OCI-LY1 (cell line): Measurements from ENCODE around the gene HACD2.

Source experiments
- H2AFZ ChIP-seq: fragments of 200-600 bp; sonication (generic), shearing (Covaris generic); 2 replicates; pipeline ENCODE4 v1.6.0; 2014; ENCODE audit warnings: antibody characterized with exemption, mild to moderate bottlenecking, low read length
- H3F3A ChIP-seq: fragments of 200-600 bp; sonication (generic), shearing (Covaris generic); 2 replicates; pipeline ENCODE4 v1.6.0; 2014; ENCODE audit warnings: mild to moderate bottlenecking, antibody characterized with exemption, low read length, moderate library complexity; ENCODE audit not compliant: insufficient read depth
- H3K27ac ChIP-seq: fragments of 200-600 bp; sonication (generic); 2 replicates; pipeline ENCODE4 v1.5.1; 2014; ENCODE audit warnings: low read length, mixed run types, mild to moderate bottlenecking, low read depth; ENCODE audit not compliant: poor library complexity, severe bottlenecking
- H3K27me3 ChIP-seq: fragments of 200-600 bp; sonication (generic); 2 replicates; pipeline ENCODE4 v1.6.0; 2014; ENCODE audit warnings: antibody characterized with exemption, mild to moderate bottlenecking, low read length, moderate library complexity; ENCODE audit not compliant: insufficient read depth
- H3K36me3 ChIP-seq: fragments of 200-600 bp; sonication (generic); 2 replicates; pipeline ENCODE4 v1.6.1; 2014; ENCODE audit warnings: mild to moderate bottlenecking, antibody characterized with exemption, low read length, moderate library complexity, mixed read lengths; ENCODE audit not compliant: insufficient read depth
- H3K4me1 ChIP-seq: fragments of 200-600 bp; sonication (generic); 2 replicates; pipeline ENCODE4 v1.5.1; 2014; ENCODE audit warnings: mild to moderate bottlenecking, low read length, moderate library complexity; ENCODE audit not compliant: insufficient read depth, severe bottlenecking
- H3K4me2 ChIP-seq: fragments of 200-600 bp; sonication (generic), shearing (Covaris generic); 2 replicates; pipeline ENCODE4 v1.6.1; 2014; ENCODE audit warnings: low read length
- H3K4me3 ChIP-seq: fragments of 200-600 bp; sonication (generic); 2 replicates; pipeline ENCODE4 v1.5.1; 2014; ENCODE audit warnings: low read length, low read depth, mild to moderate bottlenecking, mixed read lengths; ENCODE audit not compliant: poor library complexity, severe bottlenecking
- H3K79me2 ChIP-seq: fragments of 200-600 bp; shearing (Covaris generic); 2 replicates; pipeline ENCODE4 v1.6.1; 2016; ENCODE audit warnings: mixed run types, low read length, mixed read lengths; ENCODE audit not compliant: insufficient read depth
- H3K9ac ChIP-seq: fragments of 200-600 bp; sonication (generic), shearing (Covaris generic); 2 replicates; pipeline ENCODE4 v1.6.1; 2014; ENCODE audit warnings: mild to moderate bottlenecking, low read length, mixed read lengths
- H3K9me2 ChIP-seq: fragments of 200-600 bp; sonication (generic), shearing (Covaris generic); 2 replicates; pipeline ENCODE4 v1.6.1; 2014; ENCODE audit warnings: low read depth, mild to moderate bottlenecking, low read length, mixed read lengths
- H3K9me3 ChIP-seq: fragments of 200-600 bp; shearing (Covaris generic); 2 replicates; pipeline ENCODE4 v1.6.1; 2014; ENCODE audit warnings: low read length, mixed read lengths
- H4K20me1 ChIP-seq: fragments of 200-600 bp; sonication (generic), shearing (Covaris generic); 2 replicates; pipeline ENCODE4 v1.6.0; 2016; ENCODE audit warnings: mild to moderate bottlenecking, low read length; ENCODE audit not compliant: insufficient read depth
- CTCF ChIP-seq: fragments of 200-600 bp; sonication (generic), shearing (Covaris generic); IDR thresholded peaks from 2 replicates; pipeline ENCODE4 v1.5.1; 2017; ENCODE audit warnings: mild to moderate bottlenecking, antibody characterized with exemption, low read length, moderate library complexity, mixed read lengths
- EZH2 ChIP-seq: fragments of 200-600 bp; sonication (generic), shearing (Covaris generic); IDR thresholded peaks from 2 replicates; pipeline ENCODE4 v1.8.0; 2017; ENCODE audit warnings: borderline replicate concordance, mixed run types, mild to moderate bottlenecking, antibody characterized with exemption, low read length, moderate library complexity, mixed read lengths

The HACD2 gene

GRCh38 chr3:123546133-123546755 is 38.6 kb downstream of the HACD2 start:
- no peaks in the 10 kb centered on the region for H3K9me2 ChIP-seq
- H3K4me1 ChIP-seq = no peaks in the 10 kb centered on the region
- TF ChIP-seq CTCF (no peak), EZH2 (no peak)
- no peak overlapping the region for H3K9ac ChIP-seq
- H2AFZ ChIP-seq = no peak overlapping the region
- H3K4me2 ChIP-seq = no peak overlapping the region
- H3K4me3 ChIP-seq = no peak overlapping the region
- no peaks in the 10 kb centered on the region for H3K9me3 ChIP-seq
- no peaks in the 10 kb centered on the region for H3K36me3 ChIP-seq
- H3K27me3 ChIP-seq = no peaks in the 10 kb centered on the region
- no peaks in the 10 kb centered on the region for H4K20me1 ChIP-seq
- no peaks in the 10 kb centered on the region for H3F3A ChIP-seq
- H3K27ac ChIP-seq = no peak overlapping the region
- no peaks in the 10 kb centered on the region for H3K79me2 ChIP-seq

GRCh38 chr3:123543950-123544349 is 40.9 kb downstream of the HACD2 start:
- Histone ChIP-seq H4K20me1 (no peaks in the 10 kb centered on the region), H3K36me3 (no peaks in the 10 kb centered on the region), H3K79me2 (no peaks in the 10 kb centered on the region), H3K9me2 (no peaks in the 10 kb centered on the region), H3K27ac (no peak overlapping the region), H3F3A (no peaks in the 10 kb centered on the region), H3K4me1 (no peaks in the 10 kb centered on the region), H2AFZ (no peak overlapping the region), H3K27me3 (no peaks in the 10 kb centered on the region), H3K4me2 (no peak overlapping the region), H3K4me3 (no peak overlapping the region), H3K9ac (no peak overlapping the region), H3K9me3 (no peaks in the 10 kb centered on the region)
- TF ChIP-seq EZH2 = no peak
- no peak for TF ChIP-seq CTCF

GRCh38 chr3:123540285-123540684 is 44.6 kb downstream of the HACD2 start:
- H2AFZ ChIP-seq = no peak overlapping the region
- no peaks in the 10 kb centered on the region for H3K9me2 ChIP-seq
- no peaks in the 10 kb centered on the region for H3K79me2 ChIP-seq
- no peak overlapping the region for H3K4me3 ChIP-seq
- no peaks in the 10 kb centered on the region for H3K9me3 ChIP-seq
- no peak overlapping the region for H3K9ac ChIP-seq
- no peaks in the 10 kb centered on the region for H3K36me3 ChIP-seq
- no peaks in the 10 kb centered on the region for H3K27me3 ChIP-seq
- no peak overlapping the region for H3K4me2 ChIP-seq
- no peak overlapping the region for H3K27ac ChIP-seq
- H3F3A ChIP-seq = no peaks in the 10 kb centered on the region
- TF ChIP-seq EZH2 = no peak
- TF ChIP-seq CTCF = no peak
- no peaks in the 10 kb centered on the region for H4K20me1 ChIP-seq
- H3K4me1 ChIP-seq = no peaks in the 10 kb centered on the region
